CD14-positive monocyte (primary cell): ENCODE data around the gene TTLL10. TPM values are rescaled to one million over a fixed set of nuclear protein-coding genes. Genes with fewer than 3 reads are reported as not detected.
"Not testable (repeated sequence)": the region's sequence is repeated elsewhere in the genome, so short reads cannot be mapped to it uniquely, and the experiment has no call there.

Experiments
- DNase-seq, 3 donors: peaks; one replicate each; pipeline ENCODE4 v3.0.0-alpha.2; 2011 to 2022
- H2AFZ ChIP-seq: 2 replicates; pipeline ENCODE4 v1.6.0; 2012; ENCODE audit warnings: mild to moderate bottlenecking, low read depth, low read length, inconsistent platforms; ENCODE audit not compliant: insufficient read depth, poor library complexity, severe bottlenecking
- H3K27ac ChIP-seq, 2 donors: 1 replicate in 1 of 2; 2 replicates in 1 of 2; pipeline ENCODE4 v1.5.1; 2012 to 2013; ENCODE audit warnings: low read length in 2 of 2, control low read depth in 1 of 2, inconsistent platforms in 1 of 2, low read depth in 1 of 2, mild to moderate bottlenecking in 1 of 2
- H3K27me3 ChIP-seq, 2 donors: one replicate each; pipeline versions ENCODE4 v1.6.0 to v1.6.1; 2011 to 2013; ENCODE audit warnings: low read length in 2 of 2; ENCODE audit not compliant: control insufficient read depth in 2 of 2, insufficient read depth in 2 of 2
- H3K36me3 ChIP-seq, 2 donors: replicated peaks in 1 of 2; 1 replicate in 1 of 2; 2 replicates in 1 of 2; pipeline versions ENCODE4 v1.5.1 to v1.6.1; 2012 to 2013; ENCODE audit warnings: low read length in 2 of 2, control low read depth in 1 of 2, inconsistent platforms in 1 of 2, mild to moderate bottlenecking in 1 of 2; ENCODE audit not compliant: insufficient read depth in 2 of 2, control insufficient read depth in 1 of 2
- H3K4me1 ChIP-seq, 2 donors: 1 replicate in 1 of 2; 2 replicates in 1 of 2; pipeline versions ENCODE4 v1.5.1 to v1.6.1; 2012 to 2013; ENCODE audit warnings: low read length in 2 of 2, control low read depth in 1 of 2, inconsistent platforms in 1 of 2, mild to moderate bottlenecking in 1 of 2, moderate library complexity in 1 of 2; ENCODE audit not compliant: insufficient read depth in 2 of 2, control insufficient read depth in 1 of 2
- H3K4me2 ChIP-seq: replicated peaks from 2 replicates; pipeline ENCODE3; 2012; ENCODE audit warnings: low read length, moderate library complexity, mild to moderate bottlenecking; ENCODE audit not compliant: poor library complexity, severe bottlenecking; ENCODE audit errors: extremely low read depth
- H3K4me3 ChIP-seq, 3 experiments: fragments of 200-600 bp in 1 of 3; sonication (generic) in 1 of 3; replicated peaks in 1 of 3; 1 replicate in 2 of 3; 2 replicates in 1 of 3; pipeline ENCODE4 v1.5.1; 2011 to 2013; ENCODE audit warnings: low read length in 3 of 3, mild to moderate bottlenecking in 3 of 3, control low read depth in 2 of 3, low read depth in 2 of 3, inconsistent platforms in 1 of 3, moderate library complexity in 1 of 3
- H3K79me2 ChIP-seq: 2 replicates; pipeline ENCODE4 v1.6.0; 2012; ENCODE audit warnings: mild to moderate bottlenecking, control low read depth, inconsistent platforms, low read length, moderate library complexity; ENCODE audit not compliant: insufficient read depth
- H3K9ac ChIP-seq: 2 replicates; pipeline ENCODE4 v1.6.0; 2017; ENCODE audit warnings: low read length, mild to moderate bottlenecking; ENCODE audit not compliant: insufficient read depth, poor library complexity, severe bottlenecking
- H3K9me3 ChIP-seq, 2 donors: replicated peaks in 1 of 2; 1 replicate in 1 of 2; 2 replicates in 1 of 2; pipeline versions ENCODE4 v1.5.1 to v1.6.1; 2012 to 2013; ENCODE audit warnings: low read length in 2 of 2, control low read depth in 1 of 2; ENCODE audit not compliant: control insufficient read depth in 1 of 2, insufficient read depth in 1 of 2
- H4K20me1 ChIP-seq: 2 replicates; pipeline ENCODE4 v1.6.0; 2012; ENCODE audit warnings: mild to moderate bottlenecking, low read length, control low read depth, moderate library complexity; ENCODE audit not compliant: insufficient read depth
- H3K27ac Mint-ChIP-seq, 7 donors: one replicate each; pipeline ENCODE4 v1.8.0; 2020; ENCODE audit warnings: mild to moderate bottlenecking in 7 of 7, mixed read lengths in 7 of 7, moderate library complexity in 6 of 7, inconsistent platforms in 2 of 7
- H3K27me3 Mint-ChIP-seq, 3 donors: one replicate each; pipeline ENCODE4 v1.8.0; 2021 to 2022; ENCODE audit warnings: low read depth in 3 of 3, mild to moderate bottlenecking in 3 of 3, mixed read lengths in 3 of 3, moderate library complexity in 3 of 3, inconsistent platforms in 1 of 3
- H3K36me3 Mint-ChIP-seq, 2 donors: one replicate each; pipeline ENCODE4 v1.8.0; 2020; ENCODE audit warnings: mixed read lengths in 2 of 2, inconsistent platforms in 1 of 2, mild to moderate bottlenecking in 1 of 2
- H3K4me1 Mint-ChIP-seq: one replicate; pipeline ENCODE4 v1.8.0; 2020; ENCODE audit warnings: mild to moderate bottlenecking, mixed read lengths
- H3K4me3 Mint-ChIP-seq, 2 donors: one replicate each; pipeline ENCODE4 v1.8.0; 2020; ENCODE audit warnings: mild to moderate bottlenecking in 2 of 2, mixed read lengths in 2 of 2, moderate library complexity in 1 of 2
- H3K9me3 Mint-ChIP-seq, 7 donors: one replicate each; pipeline ENCODE4 v1.8.0; 2020 to 2022; ENCODE audit warnings: mixed read lengths in 7 of 7, mild to moderate bottlenecking in 6 of 7, moderate library complexity in 6 of 7, inconsistent platforms in 2 of 7
- WGBS: methylation state at CpG from one replicate; pipeline ENCODE4 v1.1.5; 2013; ENCODE audit warnings: missing lambda C conversion rate; ENCODE audit not compliant: insufficient coverage; 5-methylcytosine and 5-hydroxymethylcytosine counted together
- intact Hi-C, 2 donors: fragments of 100-400 bp; cut with micrococcal nuclease; formaldehyde crosslinking; loops; one replicate each; pipeline versions ENCODE4 v1.15.0 to v1.15.1; 2023
- polyA plus RNA-seq, 3 donors: library from polyadenylated mRNA; depleted of rRNA in 1 of 3; unstranded in 2 of 3; stranded (reverse) in 1 of 3; fragments of 300-500 nt in 2 of 3; fragments of >200 nt in 1 of 3; fragmentation: Illumina TruSeq in 2 of 3; gene quantifications; 1 replicate in 2 of 3; 2 replicates in 1 of 3; pipeline ENCODE4 v1.2.3, GENCODE V29; 2012 to 2021
- TF ChIP-seq, protein P1 (sequence below): fragments of 200-600 bp; IDR thresholded peaks from one replicate; pipeline ENCODE4 v1.8.0; 2022; ENCODE audit warnings: antibody characterized with exemption, mild to moderate bottlenecking

Gene TTLL10
- polyA plus RNA-seq, 3 donors: 0.06 TPM; not detected in 2

GRCh38 chr1:1173061-1173792 is 453 bp upstream of the TTLL10 start:
- H3K27me3 Mint-ChIP-seq: peaks cover 33 to 58% (median 41%) of the 10 kb centered on the region in 3 donors
- H3K4me2 ChIP-seq: no peak overlapping the region
- no peak overlapping the region for H3K27ac ChIP-seq
- no peaks in the 10 kb centered on the region for H3K4me1 Mint-ChIP-seq
- no peak overlapping the region for H3K4me3 ChIP-seq
- H3K9ac ChIP-seq: no peak overlapping the region
- H3K4me1 ChIP-seq: no peaks in the 10 kb centered on the region
- intact Hi-C loops: no loop called here
- WGBS: 64% methylated on average over 32 of the region's 32 CpGs
- H3K27me3 ChIP-seq: peaks cover 4 to 37% of the 10 kb centered on the region in 2 donors
- H3K36me3 ChIP-seq: no peaks in the 10 kb centered on the region
- no peak overlapping the region for H2AFZ ChIP-seq
- TF ChIP-seq, protein P1, sequence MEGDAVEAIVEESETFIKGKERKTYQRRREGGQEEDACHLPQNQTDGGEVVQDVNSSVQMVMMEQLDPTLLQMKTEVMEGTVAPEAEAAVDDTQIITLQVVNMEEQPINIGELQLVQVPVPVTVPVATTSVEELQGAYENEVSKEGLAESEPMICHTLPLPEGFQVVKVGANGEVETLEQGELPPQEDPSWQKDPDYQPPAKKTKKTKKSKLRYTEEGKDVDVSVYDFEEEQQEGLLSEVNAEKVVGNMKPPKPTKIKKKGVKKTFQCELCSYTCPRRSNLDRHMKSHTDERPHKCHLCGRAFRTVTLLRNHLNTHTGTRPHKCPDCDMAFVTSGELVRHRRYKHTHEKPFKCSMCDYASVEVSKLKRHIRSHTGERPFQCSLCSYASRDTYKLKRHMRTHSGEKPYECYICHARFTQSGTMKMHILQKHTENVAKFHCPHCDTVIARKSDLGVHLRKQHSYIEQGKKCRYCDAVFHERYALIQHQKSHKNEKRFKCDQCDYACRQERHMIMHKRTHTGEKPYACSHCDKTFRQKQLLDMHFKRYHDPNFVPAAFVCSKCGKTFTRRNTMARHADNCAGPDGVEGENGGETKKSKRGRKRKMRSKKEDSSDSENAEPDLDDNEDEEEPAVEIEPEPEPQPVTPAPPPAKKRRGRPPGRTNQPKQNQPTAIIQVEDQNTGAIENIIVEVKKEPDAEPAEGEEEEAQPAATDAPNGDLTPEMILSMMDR: no peak
- H3K79me2 ChIP-seq: no peaks in the 10 kb centered on the region
- H3K27ac Mint-ChIP-seq: no peak overlapping the region
- DNase-seq: no peak
- H3K9me3 Mint-ChIP-seq: peaks cover 4 to 15% (median 7%) of the 10 kb centered on the region in 7 donors
- no peaks in the 10 kb centered on the region for H3K36me3 Mint-ChIP-seq
- no peaks in the 10 kb centered on the region for H4K20me1 ChIP-seq
- peak overlapping the region in 1 of 2 donors; percentile 39 for H3K4me3 Mint-ChIP-seq
- peaks cover 0 to 6% of the 10 kb centered on the region in 2 donors for H3K9me3 ChIP-seq

DNA sequence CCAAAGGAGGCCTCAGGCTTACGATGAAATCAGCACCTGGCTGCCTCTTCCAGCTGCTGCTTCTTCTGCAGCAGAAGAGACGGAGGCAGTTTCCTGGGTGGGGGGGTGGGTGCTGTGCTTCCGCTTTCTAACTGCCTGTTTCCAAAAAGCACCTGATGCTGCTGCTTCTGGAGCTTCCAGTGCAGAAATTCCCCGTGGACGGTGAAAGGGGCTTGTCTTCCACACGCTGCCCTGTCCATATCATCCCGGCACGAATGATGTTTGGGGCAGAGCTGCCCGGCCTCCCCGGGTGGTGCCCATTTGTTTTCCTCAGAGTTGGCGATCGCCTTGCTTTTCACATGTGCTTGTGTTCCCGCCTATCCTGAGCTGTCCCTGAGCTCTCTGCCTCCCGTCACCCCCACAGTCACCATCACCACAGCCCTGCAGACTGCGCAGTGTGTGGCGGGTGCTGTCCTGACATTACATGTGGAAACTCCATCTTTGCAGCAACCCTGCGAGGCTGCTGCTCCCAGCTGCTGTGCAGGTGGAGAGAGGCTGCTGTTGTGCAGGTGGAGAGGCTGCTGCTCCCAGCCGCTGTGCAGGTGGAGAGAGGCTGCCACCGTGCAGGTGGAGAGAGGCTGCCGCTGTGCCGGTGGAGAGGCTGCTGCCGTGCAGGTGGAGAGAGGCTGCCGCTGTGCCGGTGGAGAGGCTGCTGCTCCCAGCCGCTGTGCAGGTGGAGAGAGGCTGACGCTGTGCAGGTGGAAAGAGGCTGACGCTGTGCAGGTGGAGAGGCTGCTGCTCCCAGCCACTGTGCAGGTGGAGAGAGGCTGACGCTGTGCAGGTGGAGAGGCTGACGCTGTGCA is 1.8 kb downstream of the TTLL10 start:
- DNase-seq: no peak
- H3K4me3 ChIP-seq: no peak overlapping the region
- 94% methylated on average over 19 of the region's 29 CpGs for WGBS
- peaks cover 0 to 6% of the 10 kb centered on the region in 2 donors for H3K9me3 ChIP-seq
- no peak overlapping the region for H3K9ac ChIP-seq
- Mint-ChIP-seq H3K36me3 (no peaks in the 10 kb centered on the region), H3K9me3 (peaks cover 4 to 15% (median 7%) of the 10 kb centered on the region in 7 donors), H3K27me3 (peaks cover 28 to 50% (median 34%) of the 10 kb centered on the region in 3 donors), H3K4me3 (peak overlapping the region in 1 of 2 donors; percentile 30), H3K27ac (no peak overlapping the region), H3K4me1 (no peaks in the 10 kb centered on the region)
- H3K79me2 ChIP-seq: no peaks in the 10 kb centered on the region
- no peaks in the 10 kb centered on the region for H3K4me1 ChIP-seq
- H3K36me3 ChIP-seq: no peaks in the 10 kb centered on the region
- intact Hi-C loops: no loop called here
- H3K4me2 ChIP-seq: no peak overlapping the region
- H3K27me3 ChIP-seq: peaks cover 4 to 37% of the 10 kb centered on the region in 2 donors
- no peak overlapping the region for H3K27ac ChIP-seq
- no peaks in the 10 kb centered on the region for H4K20me1 ChIP-seq
- H2AFZ ChIP-seq: no peak overlapping the region
- TF ChIP-seq, protein P1: no peak

DNA sequence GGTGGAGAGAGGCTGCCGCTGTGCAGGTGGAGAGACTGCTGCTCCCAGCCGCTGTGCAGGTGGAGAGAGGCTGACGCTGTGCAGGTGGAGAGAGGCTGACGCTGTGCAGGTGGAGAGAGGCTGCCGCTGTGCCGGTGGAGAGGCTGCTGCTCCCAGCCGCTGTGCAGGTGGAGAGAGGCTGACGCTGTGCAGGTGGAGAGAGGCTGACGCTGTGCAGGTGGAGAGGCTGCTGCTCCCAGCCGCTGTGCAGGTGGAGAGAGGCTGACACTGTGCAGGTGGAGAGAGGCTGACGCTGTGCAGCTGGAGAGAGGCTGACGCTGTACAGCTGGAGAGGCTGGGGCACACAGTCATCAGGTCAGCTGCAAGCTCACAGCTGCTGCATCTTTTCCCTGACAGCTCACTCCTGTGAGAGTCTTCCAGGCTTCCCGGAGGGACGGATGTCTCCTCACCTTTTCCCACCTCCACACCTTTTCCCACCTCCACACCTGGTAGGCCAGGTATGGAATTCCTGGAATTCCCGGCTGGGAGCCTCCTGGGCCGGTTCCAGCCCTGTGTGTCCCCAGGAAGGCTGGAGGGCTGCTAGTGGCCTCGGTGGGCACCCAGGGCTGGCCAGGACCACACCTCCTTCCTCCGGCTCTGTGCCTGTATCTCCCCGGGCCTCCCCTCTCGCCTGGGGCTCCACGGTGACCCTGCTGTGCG is 2.5 kb downstream of the TTLL10 start:
- H2AFZ ChIP-seq, H3K36me3 Mint-ChIP-seq, H3K36me3 ChIP-seq, DNase-seq, H3K4me1 Mint-ChIP-seq, H3K27ac Mint-ChIP-seq, H3K27ac ChIP-seq, H3K9me3 ChIP-seq, H3K4me3 ChIP-seq, H4K20me1 ChIP-seq, intact Hi-C loops, H3K4me2 ChIP-seq, H3K9ac ChIP-seq, H3K4me1 ChIP-seq, H3K79me2 ChIP-seq: not testable (repeated sequence)
- H3K27me3 ChIP-seq: peaks cover 4 to 37% of the 10 kb centered on the region in 2 donors
- WGBS: 72% methylated on average over 20 of the region's 22 CpGs
- Mint-ChIP-seq H3K9me3 (peaks cover 4 to 15% (median 7%) of the 10 kb centered on the region in 7 donors), H3K4me3 (peak overlapping the region in 1 of 2 donors; percentile 30), H3K27me3 (peaks cover 26 to 50% (median 32%) of the 10 kb centered on the region in 3 donors)
